OCI-LY3 (cell line): ENCODE data around the gene ZNF160.

Experiments
- H2AFZ ChIP-seq: fragments of 200-600, 300-600 bp; shearing (Covaris generic); 2 replicates; pipeline ENCODE4 v1.6.0; 2014; ENCODE audit warnings: antibody characterized with exemption, low read depth, low read length
- H3K27ac ChIP-seq: fragments of 200-600, 300-600 bp; sonication (generic); 2 replicates; pipeline ENCODE4 v1.5.1; 2014; ENCODE audit warnings: mild to moderate bottlenecking, low read length, moderate library complexity, mixed read lengths
- H3K27me3 ChIP-seq: fragments of 200-600, 300-600 bp; sonication (generic); 2 replicates; pipeline ENCODE4 v1.6.1; 2014; ENCODE audit warnings: low read depth, low read length, mixed read lengths
- H3K36me3 ChIP-seq: fragments of 200-600, 300-600 bp; sonication (generic); replicated peaks from 2 replicates; pipeline ENCODE3; 2014; ENCODE audit warnings: low read depth, low read length, mixed read lengths
- H3K4me1 ChIP-seq: fragments of 300-600, 200-600 bp; sonication (generic); 2 replicates; pipeline ENCODE4 v1.6.1; 2014; ENCODE audit warnings: low read length, mixed read lengths
- H3K4me2 ChIP-seq: fragments of 200-600, 300-600 bp; sonication (generic); 2 replicates; pipeline ENCODE4 v1.6.1; 2014; ENCODE audit warnings: low read length, mixed read lengths
- H3K4me3 ChIP-seq: fragments of 300-600, 200-600 bp; sonication (generic); 2 replicates; pipeline ENCODE4 v1.5.1; 2014; ENCODE audit warnings: antibody characterized with exemption, mild to moderate bottlenecking, low read length, moderate library complexity
- H3K79me2 ChIP-seq: fragments of 300-600, 200-600 bp; shearing (Covaris generic); 2 replicates; pipeline ENCODE4 v1.6.1; 2014; ENCODE audit warnings: mild to moderate bottlenecking, low read length, mixed read lengths
- H3K9ac ChIP-seq: fragments of 300-600, 200-600 bp; shearing (Covaris generic); 2 replicates; pipeline ENCODE4 v1.6.0; 2014; ENCODE audit warnings: mild to moderate bottlenecking, low read length, moderate library complexity
- H3K9me3 ChIP-seq: fragments of 200-600, 300-600 bp; shearing (Covaris generic); 2 replicates; pipeline ENCODE4 v1.6.1; 2014; ENCODE audit warnings: low read length, mixed read lengths; ENCODE audit not compliant: insufficient read depth
- H4K20me1 ChIP-seq: fragments of 200-600, 300-600 bp; sonication (generic); 2 replicates; pipeline ENCODE4 v1.6.1; 2016; ENCODE audit warnings: low read length, mixed read lengths; ENCODE audit not compliant: insufficient read depth
- EZH2phosphoT487 ChIP-seq: fragments of 200-600 bp; shearing (Covaris generic); IDR thresholded peaks from 2 replicates; pipeline ENCODE4 v1.6.1; 2018; ENCODE audit warnings: antibody characterized with exemption, mixed run types, low read depth
- TF ChIP-seq, protein P1 (sequence below): fragments of 200-600, 300-600 bp; sonication (generic); IDR thresholded peaks from 2 replicates; pipeline ENCODE4 v1.5.1; 2014; ENCODE audit warnings: antibody characterized with exemption, low read length, low read depth

Gene ZNF160

DNA sequence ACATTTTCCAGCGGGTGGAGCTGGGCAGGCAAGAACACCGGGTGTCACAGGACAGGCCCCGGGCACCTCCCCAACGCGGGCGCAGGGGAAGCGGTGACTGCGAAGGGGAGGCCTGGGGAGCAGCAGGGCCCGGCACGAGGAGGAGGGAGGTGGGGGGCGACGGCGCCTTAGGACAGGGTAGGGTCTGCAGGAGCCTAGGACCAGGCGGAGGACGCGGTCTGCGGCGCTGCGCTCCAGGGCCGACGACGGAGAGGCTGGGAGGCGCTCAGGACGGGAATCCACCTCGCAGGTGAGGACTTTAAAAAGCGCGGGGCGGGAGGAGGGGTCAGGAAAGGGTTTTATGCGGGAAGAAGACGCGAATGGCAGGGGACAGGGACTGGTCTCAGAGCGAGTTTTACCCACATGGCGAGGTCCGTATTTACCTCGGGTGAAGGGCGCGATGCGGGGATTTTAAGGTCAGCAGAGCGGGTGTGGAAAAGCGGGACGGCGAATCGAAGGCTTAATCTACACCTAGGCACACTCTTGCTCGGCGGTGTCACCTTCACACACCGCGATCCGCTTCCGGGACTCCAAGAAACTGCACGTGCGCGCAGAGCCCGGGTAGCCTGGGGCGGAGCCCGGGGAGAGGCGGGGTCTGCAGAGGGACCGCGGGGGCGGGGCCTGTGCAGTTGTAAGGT is 45.2 kb downstream of the ZNF160 start:
- no peak overlapping the region for H3K27ac ChIP-seq
- H2AFZ ChIP-seq: no peak overlapping the region
- no peak overlapping the region for H3K4me2 ChIP-seq
- H3K4me1 ChIP-seq: no peaks in the 10 kb centered on the region
- peaks cover 9% of the 10 kb centered on the region for H3K9me3 ChIP-seq
- H3K36me3 ChIP-seq: peaks cover 4% of the 10 kb centered on the region
- no peaks in the 10 kb centered on the region for H3K79me2 ChIP-seq
- no peak for TF ChIP-seq EZH2phosphoT487
- TF ChIP-seq, protein P1, sequence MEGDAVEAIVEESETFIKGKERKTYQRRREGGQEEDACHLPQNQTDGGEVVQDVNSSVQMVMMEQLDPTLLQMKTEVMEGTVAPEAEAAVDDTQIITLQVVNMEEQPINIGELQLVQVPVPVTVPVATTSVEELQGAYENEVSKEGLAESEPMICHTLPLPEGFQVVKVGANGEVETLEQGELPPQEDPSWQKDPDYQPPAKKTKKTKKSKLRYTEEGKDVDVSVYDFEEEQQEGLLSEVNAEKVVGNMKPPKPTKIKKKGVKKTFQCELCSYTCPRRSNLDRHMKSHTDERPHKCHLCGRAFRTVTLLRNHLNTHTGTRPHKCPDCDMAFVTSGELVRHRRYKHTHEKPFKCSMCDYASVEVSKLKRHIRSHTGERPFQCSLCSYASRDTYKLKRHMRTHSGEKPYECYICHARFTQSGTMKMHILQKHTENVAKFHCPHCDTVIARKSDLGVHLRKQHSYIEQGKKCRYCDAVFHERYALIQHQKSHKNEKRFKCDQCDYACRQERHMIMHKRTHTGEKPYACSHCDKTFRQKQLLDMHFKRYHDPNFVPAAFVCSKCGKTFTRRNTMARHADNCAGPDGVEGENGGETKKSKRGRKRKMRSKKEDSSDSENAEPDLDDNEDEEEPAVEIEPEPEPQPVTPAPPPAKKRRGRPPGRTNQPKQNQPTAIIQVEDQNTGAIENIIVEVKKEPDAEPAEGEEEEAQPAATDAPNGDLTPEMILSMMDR: no peak
- H3K27me3 ChIP-seq: no peaks in the 10 kb centered on the region
- no peak overlapping the region for H3K9ac ChIP-seq
- no peak overlapping the region for H3K4me3 ChIP-seq
- H4K20me1 ChIP-seq: no peaks in the 10 kb centered on the region

DNA sequence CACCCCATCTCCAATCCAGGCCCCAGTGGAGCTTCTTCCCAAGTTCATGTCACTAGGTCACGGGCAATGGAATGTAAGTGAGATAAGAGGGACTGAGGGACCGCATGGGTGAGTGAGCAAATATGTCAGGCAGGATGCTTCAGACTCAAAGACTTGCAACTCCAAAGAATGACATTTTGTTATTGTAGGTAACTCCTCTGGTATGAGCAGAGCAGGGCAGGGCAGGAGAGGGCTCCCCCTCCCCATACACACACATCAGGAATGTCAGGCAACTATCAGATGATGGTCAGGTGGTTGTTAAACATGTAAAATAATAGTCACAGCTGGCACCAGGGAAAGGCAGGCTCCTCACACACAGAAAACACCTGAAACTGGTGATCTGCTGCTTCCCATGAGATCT is 48.1 kb downstream of the ZNF160 start:
- H3K9ac ChIP-seq: no peak overlapping the region

DNA sequence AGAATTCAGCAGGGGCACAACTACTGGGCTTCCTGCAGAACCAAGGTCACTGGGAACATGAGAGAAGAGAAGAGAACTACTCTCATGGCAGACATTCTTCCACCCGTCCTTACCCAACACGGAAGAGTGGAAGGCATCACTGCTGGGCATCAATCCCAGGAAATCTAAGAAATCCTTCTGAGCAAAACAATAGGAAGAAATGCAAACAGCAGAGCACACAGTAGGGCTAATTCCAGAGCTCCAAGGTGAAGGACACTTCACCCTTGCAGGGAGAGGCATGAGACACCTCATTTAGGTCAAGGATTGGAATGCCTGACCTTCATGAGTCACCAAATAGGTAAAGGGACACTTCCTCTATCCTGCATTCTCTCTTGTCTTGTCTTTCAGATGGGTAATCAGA is 55.8 kb downstream of the ZNF160 start:
- Histone ChIP-seq H3K9me3 (peaks cover 10% of the 10 kb centered on the region), H3K27me3 (no peaks in the 10 kb centered on the region), H3K27ac (no peak overlapping the region), H4K20me1 (no peaks in the 10 kb centered on the region), H3K4me2 (no peak overlapping the region), H2AFZ (no peak overlapping the region), H3K36me3 (no peaks in the 10 kb centered on the region), H3K9ac (no peak overlapping the region), H3K4me3 (no peak overlapping the region), H3K4me1 (no peaks in the 10 kb centered on the region), H3K79me2 (no peaks in the 10 kb centered on the region)
- TF ChIP-seq EZH2phosphoT487: no peak
- TF ChIP-seq, protein P1: no peak

More for the DNA sequence above, 48.1 kb downstream of the ZNF160 start:
- Histone ChIP-seq H3K4me1 (no peaks in the 10 kb centered on the region), H2AFZ (no peak overlapping the region), H3K4me2 (no peak overlapping the region), H3K27me3 (no peaks in the 10 kb centered on the region), H3K36me3 (no peaks in the 10 kb centered on the region), H3K27ac (no peak overlapping the region), H4K20me1 (no peaks in the 10 kb centered on the region), H3K4me3 (no peak overlapping the region), H3K9me3 (peaks cover 4% of the 10 kb centered on the region; the same call in 1 of the 2 replicates), H3K79me2 (no peaks in the 10 kb centered on the region)
- TF ChIP-seq EZH2phosphoT487: no peak
- TF ChIP-seq, protein P1: no peak

DNA sequence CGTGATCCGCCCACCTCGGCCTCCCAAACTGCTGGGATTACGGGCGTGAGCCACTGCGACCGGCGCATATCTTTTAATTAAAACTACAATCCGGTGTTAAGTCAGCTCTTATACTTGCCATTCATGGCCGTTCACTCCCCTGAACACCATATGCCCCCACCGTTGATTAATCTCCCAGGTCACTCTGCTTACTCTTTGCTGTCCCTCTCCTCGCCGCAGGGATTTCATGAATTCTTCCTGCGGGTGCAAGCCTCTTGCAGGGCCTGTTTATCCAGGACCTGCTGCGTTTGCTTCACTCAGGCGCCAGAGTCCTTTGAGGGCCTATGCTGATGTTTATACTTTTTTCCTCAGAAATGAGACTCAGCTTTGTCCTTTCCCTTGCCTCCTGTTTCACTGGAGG is 57.7 kb downstream of the ZNF160 start:
- H3K27ac ChIP-seq: no peak overlapping the region
- no peaks in the 10 kb centered on the region for H3K4me1 ChIP-seq
- no peak overlapping the region for H2AFZ ChIP-seq
- H4K20me1 ChIP-seq: no peaks in the 10 kb centered on the region
- H3K27me3 ChIP-seq: no peaks in the 10 kb centered on the region
- no peak overlapping the region for H3K4me3 ChIP-seq
- no peaks in the 10 kb centered on the region for H3K79me2 ChIP-seq
- H3K9ac ChIP-seq: no peak overlapping the region
- no peaks in the 10 kb centered on the region for H3K36me3 ChIP-seq
- no peak for TF ChIP-seq EZH2phosphoT487
- TF ChIP-seq, protein P1: no peak
- H3K4me2 ChIP-seq: no peak overlapping the region
- peaks cover 10% of the 10 kb centered on the region for H3K9me3 ChIP-seq
